Natural killer cell (primary cell): ENCODE results near the gene ZNF672. TPM values are rescaled to one million over a fixed set of nuclear protein-coding genes. Genes with fewer than 3 reads are reported as not detected.

Experiments used
- ATAC-seq, 3 donors: fragments of 150-1000 bp in 2 of 3; fragments of 200-7000 bp in 1 of 3; cut with Tn5 transposase; 1 replicate in 1 of 3; 2 replicates in 2 of 3; pipeline ENCODE4 v1.10.0; 2021; ENCODE audit warnings: mild to moderate bottlenecking in 2 of 3, moderate library complexity in 2 of 3
- DNase-seq, 2 donors: peaks; one replicate each; pipeline versions ENCODE4 v3.0.0 to v3.0.0-alpha.2; 2013 to 2021; ENCODE audit warnings: mixed read lengths in 1 of 2
- H3K27ac ChIP-seq: one replicate; pipeline ENCODE4 v1.5.1; 2013; ENCODE audit warnings: mild to moderate bottlenecking, low read length
- H3K27me3 ChIP-seq: one replicate; pipeline ENCODE4 v1.6.1; 2013; ENCODE audit warnings: low read length; ENCODE audit not compliant: control insufficient read depth, insufficient read depth
- H3K36me3 ChIP-seq: one replicate; pipeline ENCODE4 v1.6.1; 2013; ENCODE audit warnings: low read length; ENCODE audit not compliant: control insufficient read depth, insufficient read depth
- H3K4me1 ChIP-seq: one replicate; pipeline ENCODE4 v1.6.1; 2013; ENCODE audit warnings: low read length; ENCODE audit not compliant: control insufficient read depth, insufficient read depth
- H3K4me3 ChIP-seq: one replicate; pipeline ENCODE4 v1.5.1; 2013; ENCODE audit warnings: low read length
- H3K9me3 ChIP-seq: one replicate; pipeline ENCODE4 v1.6.1; 2013; ENCODE audit warnings: low read length; ENCODE audit not compliant: control insufficient read depth, insufficient read depth
- H3K27ac Mint-ChIP-seq, 2 donors: one replicate each; pipeline ENCODE4 v1.8.0; 2022; ENCODE audit warnings: mild to moderate bottlenecking in 2 of 2, mixed read lengths in 2 of 2, moderate library complexity in 1 of 2
- H3K27me3 Mint-ChIP-seq, 2 donors: one replicate each; pipeline ENCODE4 v1.8.0; 2022; ENCODE audit warnings: low read depth in 2 of 2, mixed read lengths in 2 of 2
- H3K36me3 Mint-ChIP-seq: one replicate; pipeline ENCODE4 v1.8.0; 2022; ENCODE audit warnings: mixed read lengths
- H3K4me1 Mint-ChIP-seq, 2 donors: one replicate each; pipeline ENCODE4 v1.8.0; 2022; ENCODE audit warnings: mixed read lengths in 2 of 2
- H3K4me3 Mint-ChIP-seq: one replicate; pipeline ENCODE4 v1.8.0; 2022; ENCODE audit warnings: mild to moderate bottlenecking, moderate library complexity, mixed read lengths
- H3K9me3 Mint-ChIP-seq, 2 donors: one replicate each; pipeline ENCODE4 v1.8.0; 2022; ENCODE audit warnings: mixed read lengths in 2 of 2
- WGBS: methylation state at CpG from one replicate; pipeline ENCODE4 v1.1.7; 2013; ENCODE audit warnings: missing lambda C conversion rate; ENCODE audit not compliant: insufficient coverage; 5-methylcytosine and 5-hydroxymethylcytosine counted together
- intact Hi-C: fragments of 100-400 bp; cut with micrococcal nuclease; formaldehyde crosslinking; loops from one replicate; pipeline ENCODE4 v1.14.2; 2022
- total RNA-seq, 4 donors: library from RNA; stranded (reverse); fragments of 120-200 nt in 1 of 4; gene quantifications; one replicate each; pipeline versions ENCODE4 v1.2.3 to v1.2.4, GENCODE V29; 2013 to 2022
- TF ChIP-seq, protein P1 (sequence below): fragments of 200-600 bp; IDR thresholded peaks from one replicate; pipeline ENCODE4 v1.8.0; 2022; ENCODE audit warnings: antibody characterized with exemption

ZNF672 gene
- total RNA-seq, 3 donors from 2014 or later (not counting 1 experiment from before 2014, with no cell fraction given), result 29.0 to 41.8 (median 38.7) TPM

DNA sequence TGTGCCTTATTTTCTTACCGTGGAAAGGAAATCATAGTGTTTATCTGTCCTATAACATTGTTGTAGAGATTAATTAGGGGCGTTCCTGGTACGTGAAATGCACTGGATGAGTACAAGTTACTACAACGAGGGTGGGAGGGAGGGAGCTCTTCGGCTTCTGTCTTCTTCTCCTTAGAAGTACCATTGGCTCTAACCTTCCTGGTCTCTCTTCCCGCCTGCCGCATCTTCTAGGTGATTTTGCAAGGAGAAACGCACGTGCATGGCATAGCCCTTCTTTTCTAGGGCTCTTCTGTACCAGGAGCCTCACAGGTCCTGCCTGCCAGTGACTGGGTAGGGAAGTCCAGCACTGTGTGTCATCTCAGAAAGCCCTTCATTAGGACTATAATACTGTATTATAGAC, 29.1 kb upstream of the ZNF672 start:
- TF ChIP-seq, protein P1, sequence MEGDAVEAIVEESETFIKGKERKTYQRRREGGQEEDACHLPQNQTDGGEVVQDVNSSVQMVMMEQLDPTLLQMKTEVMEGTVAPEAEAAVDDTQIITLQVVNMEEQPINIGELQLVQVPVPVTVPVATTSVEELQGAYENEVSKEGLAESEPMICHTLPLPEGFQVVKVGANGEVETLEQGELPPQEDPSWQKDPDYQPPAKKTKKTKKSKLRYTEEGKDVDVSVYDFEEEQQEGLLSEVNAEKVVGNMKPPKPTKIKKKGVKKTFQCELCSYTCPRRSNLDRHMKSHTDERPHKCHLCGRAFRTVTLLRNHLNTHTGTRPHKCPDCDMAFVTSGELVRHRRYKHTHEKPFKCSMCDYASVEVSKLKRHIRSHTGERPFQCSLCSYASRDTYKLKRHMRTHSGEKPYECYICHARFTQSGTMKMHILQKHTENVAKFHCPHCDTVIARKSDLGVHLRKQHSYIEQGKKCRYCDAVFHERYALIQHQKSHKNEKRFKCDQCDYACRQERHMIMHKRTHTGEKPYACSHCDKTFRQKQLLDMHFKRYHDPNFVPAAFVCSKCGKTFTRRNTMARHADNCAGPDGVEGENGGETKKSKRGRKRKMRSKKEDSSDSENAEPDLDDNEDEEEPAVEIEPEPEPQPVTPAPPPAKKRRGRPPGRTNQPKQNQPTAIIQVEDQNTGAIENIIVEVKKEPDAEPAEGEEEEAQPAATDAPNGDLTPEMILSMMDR, result no peak
- ATAC-seq (no peak), DNase-seq (no peak)
- H3K36me3 Mint-ChIP-seq, result peaks cover 2% of the 10 kb centered on the region
- H3K27ac Mint-ChIP-seq, result no peak overlapping the region
- peaks cover 29% of the 10 kb centered on the region for H3K4me1 ChIP-seq
- H3K4me3 ChIP-seq, result no peak overlapping the region
- peaks cover 16% of the 10 kb centered on the region for H3K36me3 ChIP-seq
- H3K27me3 Mint-ChIP-seq, result no peaks in the 10 kb centered on the region
- no peak overlapping the region for H3K27ac ChIP-seq
- 93% methylated on average over 9 of the region's 9 CpGs for WGBS
- no peaks in the 10 kb centered on the region for H3K9me3 ChIP-seq
- H3K4me3 Mint-ChIP-seq, result no peak overlapping the region
- H3K9me3 Mint-ChIP-seq, result no peaks in the 10 kb centered on the region
- H3K4me1 Mint-ChIP-seq, result peaks cover 13 to 37% of the 10 kb centered on the region in 2 donors
- no peaks in the 10 kb centered on the region for H3K27me3 ChIP-seq
- intact Hi-C loops, result no loop called here

DNA sequence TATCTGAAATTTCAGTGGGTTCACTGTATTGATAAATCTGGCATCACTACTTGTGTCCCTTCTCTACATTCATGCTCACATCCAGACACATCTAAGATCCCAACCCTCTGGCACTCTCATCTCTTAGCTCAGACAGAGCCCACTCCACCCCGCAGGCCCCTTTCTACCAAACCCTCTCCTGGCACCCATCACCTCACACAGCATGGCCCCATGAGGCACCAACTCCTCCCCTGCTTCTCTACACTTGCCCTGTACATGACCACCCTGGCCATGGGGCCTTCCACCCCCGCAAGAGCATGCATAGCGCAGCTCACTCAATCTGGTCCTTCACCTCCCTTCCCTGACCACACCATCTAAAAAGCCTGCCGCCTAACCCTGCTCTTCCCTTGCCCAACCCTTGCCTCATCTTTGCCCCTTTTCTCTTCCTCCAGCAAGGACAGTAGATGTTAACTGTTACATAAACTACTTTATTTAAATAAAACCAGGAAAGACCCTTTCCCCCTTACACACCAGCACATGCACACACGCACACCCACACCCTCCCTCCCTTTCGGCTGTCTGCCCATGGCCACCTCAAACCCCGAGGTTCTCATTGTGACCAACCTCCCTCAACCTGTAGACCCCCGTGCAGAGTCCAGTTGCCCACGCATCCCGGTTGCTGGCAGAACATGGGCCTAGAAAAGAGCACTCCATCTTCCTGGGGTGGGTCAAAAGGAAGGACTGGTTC, 27.9 kb upstream of the ZNF672 start:
- no peak overlapping the region for H3K4me3 ChIP-seq
- Mint-ChIP-seq H3K27me3 (no peaks in the 10 kb centered on the region), H3K9me3 (no peaks in the 10 kb centered on the region), H3K4me3 (no peak overlapping the region), H3K4me1 (peaks cover 5 to 28% of the 10 kb centered on the region in 2 donors), H3K27ac (peak overlapping the region in 1 of 2 donors; percentile 51), H3K36me3 (peaks cover 12% of the 10 kb centered on the region)
- H3K4me1 ChIP-seq, result peaks cover 20% of the 10 kb centered on the region
- DNase-seq (no peak), ATAC-seq (no peak)
- no peaks in the 10 kb centered on the region for H3K9me3 ChIP-seq
- 86% methylated on average over 10 of the region's 10 CpGs for WGBS
- H3K27me3 ChIP-seq, result no peaks in the 10 kb centered on the region
- H3K36me3 ChIP-seq, result peaks cover 29% of the 10 kb centered on the region
- no peak overlapping the region for H3K27ac ChIP-seq
- TF ChIP-seq, protein P1, result no peak
- intact Hi-C loops, result no loop called here

DNA sequence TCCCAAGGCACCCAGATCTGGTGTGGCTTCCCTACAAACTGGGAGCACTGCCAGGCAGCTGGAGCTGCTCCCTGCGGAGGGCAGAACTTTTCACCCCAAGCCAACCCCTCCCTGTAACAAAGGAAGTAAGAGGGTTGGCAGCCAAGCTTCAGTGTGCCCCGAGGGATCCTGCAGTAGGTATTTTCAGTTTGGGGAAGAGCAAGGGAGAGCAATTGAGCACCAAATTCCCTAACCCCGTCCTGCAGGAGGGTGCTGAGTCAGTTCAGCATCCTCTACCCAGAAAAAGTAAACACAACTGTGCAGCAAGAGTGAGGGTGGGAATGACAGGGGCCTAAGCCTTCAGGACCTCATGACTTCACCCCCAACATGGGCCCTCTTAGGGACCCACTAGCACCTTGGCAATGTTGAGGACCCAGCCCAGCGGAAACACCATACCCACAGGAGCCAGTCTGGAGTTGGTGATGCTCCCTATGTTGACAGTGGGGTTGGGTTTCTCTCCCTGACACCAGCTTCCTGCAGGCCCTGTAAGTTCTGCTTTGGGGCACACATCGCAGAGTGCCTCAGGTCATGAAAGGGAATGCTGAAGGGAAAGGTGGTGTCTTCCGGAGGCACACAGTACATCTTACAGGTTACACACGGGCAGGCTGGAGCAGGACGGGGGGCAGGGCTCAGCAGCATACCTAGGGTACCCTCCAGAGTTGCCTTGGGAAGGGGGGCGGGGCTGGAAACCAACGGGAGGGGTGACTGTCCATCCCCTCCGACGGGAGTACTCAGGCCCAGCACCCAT, 27.1 kb upstream of the ZNF672 start:
- H3K36me3 ChIP-seq, result peaks cover 36% of the 10 kb centered on the region
- Mint-ChIP-seq H3K36me3 (peaks cover 17% of the 10 kb centered on the region), H3K27ac (no peak overlapping the region), H3K4me1 (peaks cover 0 to 23% of the 10 kb centered on the region in 2 donors), H3K9me3 (no peaks in the 10 kb centered on the region), H3K27me3 (no peaks in the 10 kb centered on the region), H3K4me3 (no peak overlapping the region)
- no peak for ATAC-seq
- WGBS, result 75% methylated on average over 10 of the region's 12 CpGs
- DNase-seq, result no peak
- no peak overlapping the region for H3K27ac ChIP-seq
- intact Hi-C loops, result no loop called here
- no peaks in the 10 kb centered on the region for H3K9me3 ChIP-seq
- H3K4me3 ChIP-seq, result no peak overlapping the region
- TF ChIP-seq, protein P1, result no peak
- no peaks in the 10 kb centered on the region for H3K27me3 ChIP-seq
- peaks cover 13% of the 10 kb centered on the region for H3K4me1 ChIP-seq
